ENCODE results near the gene KIAA0586.

GRCh38 chr14:58571256-58571655, 143.7 kb downstream of the KIAA0586 start:
- TF ChIP-seq, protein P1, sequence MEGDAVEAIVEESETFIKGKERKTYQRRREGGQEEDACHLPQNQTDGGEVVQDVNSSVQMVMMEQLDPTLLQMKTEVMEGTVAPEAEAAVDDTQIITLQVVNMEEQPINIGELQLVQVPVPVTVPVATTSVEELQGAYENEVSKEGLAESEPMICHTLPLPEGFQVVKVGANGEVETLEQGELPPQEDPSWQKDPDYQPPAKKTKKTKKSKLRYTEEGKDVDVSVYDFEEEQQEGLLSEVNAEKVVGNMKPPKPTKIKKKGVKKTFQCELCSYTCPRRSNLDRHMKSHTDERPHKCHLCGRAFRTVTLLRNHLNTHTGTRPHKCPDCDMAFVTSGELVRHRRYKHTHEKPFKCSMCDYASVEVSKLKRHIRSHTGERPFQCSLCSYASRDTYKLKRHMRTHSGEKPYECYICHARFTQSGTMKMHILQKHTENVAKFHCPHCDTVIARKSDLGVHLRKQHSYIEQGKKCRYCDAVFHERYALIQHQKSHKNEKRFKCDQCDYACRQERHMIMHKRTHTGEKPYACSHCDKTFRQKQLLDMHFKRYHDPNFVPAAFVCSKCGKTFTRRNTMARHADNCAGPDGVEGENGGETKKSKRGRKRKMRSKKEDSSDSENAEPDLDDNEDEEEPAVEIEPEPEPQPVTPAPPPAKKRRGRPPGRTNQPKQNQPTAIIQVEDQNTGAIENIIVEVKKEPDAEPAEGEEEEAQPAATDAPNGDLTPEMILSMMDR (IDR thresholded peaks at IDR 0.05) = no peak
- TF ChIP-seq POLR2A (IDR thresholded peaks at IDR 0.05) = no peak

All from esophagus squamous epithelium (tissue), 4 donors.